Naive B cell (primary cell): Measurements from ENCODE around the gene TMEM131L. TPM values are rescaled to one million over a fixed set of nuclear protein-coding genes. Genes with fewer than 3 reads are reported as not detected.
A peak's percentile ranks its signal among the peaks of the same experiment; 100 is the strongest.

Experiments
- ATAC-seq, 2 donors: fragments of 150-1000 bp; cut with Tn5 transposase; 2 replicates each; pipeline ENCODE4 v1.10.0; 2021; ENCODE audit warnings: low read depth in 2 of 2, mild to moderate bottlenecking in 2 of 2, moderate library complexity in 2 of 2
- DNase-seq: peaks from one replicate; pipeline ENCODE4 v3.0.0; 2022
- H3K27ac Mint-ChIP-seq, 6 donors: one replicate each; pipeline ENCODE4 v1.8.0; 2020 to 2022; ENCODE audit warnings: mild to moderate bottlenecking in 6 of 6, mixed read lengths in 6 of 6, moderate library complexity in 5 of 6, inconsistent platforms in 2 of 6
- H3K27me3 Mint-ChIP-seq, 3 donors: one replicate each; pipeline ENCODE4 v1.8.0; 2021 to 2022; ENCODE audit warnings: mixed read lengths in 3 of 3, mild to moderate bottlenecking in 1 of 3
- H3K36me3 Mint-ChIP-seq, 2 donors: one replicate each; pipeline ENCODE4 v1.8.0; 2020 to 2022; ENCODE audit warnings: mixed read lengths in 2 of 2, inconsistent platforms in 1 of 2, mild to moderate bottlenecking in 1 of 2
- H3K4me1 Mint-ChIP-seq, 3 donors: one replicate each; pipeline ENCODE4 v1.8.0; 2020 to 2022; ENCODE audit warnings: mixed read lengths in 3 of 3, inconsistent platforms in 1 of 3, mild to moderate bottlenecking in 1 of 3, moderate library complexity in 1 of 3
- H3K4me3 Mint-ChIP-seq, 8 donors: one replicate each; pipeline ENCODE4 v1.8.0; 2020 to 2022; ENCODE audit warnings: mild to moderate bottlenecking in 8 of 8, mixed read lengths in 8 of 8, moderate library complexity in 8 of 8, inconsistent platforms in 2 of 8
- H3K9me3 Mint-ChIP-seq, 7 donors: one replicate each; pipeline ENCODE4 v1.8.0; 2020 to 2022; ENCODE audit warnings: mixed read lengths in 7 of 7, mild to moderate bottlenecking in 5 of 7, inconsistent platforms in 2 of 7, moderate library complexity in 1 of 7
- polyA plus RNA-seq, 6 donors: library from polyadenylated mRNA; unstranded; fragments of 300-500 nt; fragmentation: Illumina TruSeq; gene quantifications; one replicate each; pipeline ENCODE4 v1.2.3, GENCODE V29; 2021; ENCODE audit warnings: low read depth in 6 of 6

TMEM131L gene
- polyA plus RNA-seq, 6 donors from 2014 or later, result 52.2 to 86.7 (median 68.1) TPM

- peak overlapping the region in 5 of 6 donors; percentile 31 to 87 (median 73) for H3K27ac Mint-ChIP-seq
- no peaks in the 10 kb centered on the region for H3K9me3 Mint-ChIP-seq
- DNase-seq (no peak), ATAC-seq (no peak)
- H3K4me3 Mint-ChIP-seq, result no peak overlapping the region
- H3K36me3 Mint-ChIP-seq, result peaks cover 37 to 45% of the 10 kb centered on the region in 2 donors
- peaks cover 0 to 17% (median 13%) of the 10 kb centered on the region in 3 donors for H3K4me1 Mint-ChIP-seq
- no peaks in the 10 kb centered on the region for H3K27me3 Mint-ChIP-seq
Observed at GRCh38 chr4:153628796-153629315, 162.7 kb downstream of the TMEM131L start.

- H3K4me3 Mint-ChIP-seq, result no peak overlapping the region
- ATAC-seq (no peak), DNase-seq (no peak)
- H3K9me3 Mint-ChIP-seq, result no peaks in the 10 kb centered on the region
- H3K4me1 Mint-ChIP-seq, result peaks cover 0 to 17% (median 13%) of the 10 kb centered on the region in 3 donors
- peak overlapping the region in 2 of 6 donors; percentile 73 to 82 for H3K27ac Mint-ChIP-seq
- no peaks in the 10 kb centered on the region for H3K27me3 Mint-ChIP-seq
- peaks cover 45% of the 10 kb centered on the region in 2 donors for H3K36me3 Mint-ChIP-seq
Observed at GRCh38 chr4:153629776-153630175, 163.6 kb downstream of the TMEM131L start.

DNA sequence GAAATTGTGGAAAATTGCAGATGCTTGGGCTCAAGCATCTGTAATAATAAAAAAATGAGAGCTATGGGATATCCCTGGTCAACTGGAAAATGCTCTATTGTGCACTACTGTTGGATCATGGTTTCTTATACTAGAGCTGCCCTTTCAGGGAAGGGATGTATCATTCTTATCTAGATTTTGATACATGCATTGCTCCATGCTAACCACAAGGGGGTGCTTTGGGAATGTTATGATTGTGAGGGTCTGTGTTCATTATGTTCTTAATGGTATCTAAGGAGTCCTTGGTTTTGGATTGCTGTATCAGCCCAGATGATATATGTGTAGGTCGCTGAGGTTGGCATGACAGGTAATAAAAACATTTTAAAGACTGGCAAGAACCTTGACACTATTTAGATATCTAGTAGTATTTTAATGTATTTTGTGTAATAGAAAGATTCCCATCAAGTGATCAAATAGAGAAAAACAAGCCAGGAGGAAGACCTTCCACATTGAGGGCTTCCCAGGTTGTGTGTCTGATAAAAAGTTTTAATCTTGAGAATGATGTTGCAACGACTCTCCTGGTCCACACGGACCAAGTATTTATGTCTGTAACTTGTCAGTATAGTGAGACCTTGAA lies 168.7 kb downstream of the TMEM131L start:
- H3K27me3 Mint-ChIP-seq, result no peaks in the 10 kb centered on the region
- no peak overlapping the region for H3K4me3 Mint-ChIP-seq
- H3K27ac Mint-ChIP-seq, result peak overlapping the region in 3 of 6 donors; percentile 10 to 63 (median 26)
- peaks cover 32 to 40% of the 10 kb centered on the region in 2 donors for H3K36me3 Mint-ChIP-seq
- ATAC-seq (peak in 1 of 2 donors; percentile 52), DNase-seq (peak; percentile 7)
- H3K4me1 Mint-ChIP-seq, result peaks cover 10 to 14% (median 11%) of the 10 kb centered on the region in 3 donors
- no peaks in the 10 kb centered on the region for H3K9me3 Mint-ChIP-seq

- no peaks in the 10 kb centered on the region for H3K9me3 Mint-ChIP-seq
- DNase-seq (no peak), ATAC-seq (no peak)
- H3K27me3 Mint-ChIP-seq, result no peaks in the 10 kb centered on the region
- no peak overlapping the region for H3K4me3 Mint-ChIP-seq
- H3K36me3 Mint-ChIP-seq, result peaks cover 30 to 37% of the 10 kb centered on the region in 2 donors
- peaks cover 12 to 16% (median 14%) of the 10 kb centered on the region in 3 donors for H3K4me1 Mint-ChIP-seq
- peak overlapping the region in 1 of 6 donors; percentile 59 for H3K27ac Mint-ChIP-seq
Observed at GRCh38 chr4:153635846-153636245, 169.7 kb downstream of the TMEM131L start.

- DNase-seq (no peak), ATAC-seq (no peak)
- Mint-ChIP-seq H3K4me3 (no peak overlapping the region), H3K27me3 (no peaks in the 10 kb centered on the region), H3K36me3 (peaks cover 28 to 30% of the 10 kb centered on the region in 2 donors), H3K27ac (no peak overlapping the region), H3K9me3 (no peaks in the 10 kb centered on the region), H3K4me1 (peaks cover 9 to 16% (median 13%) of the 10 kb centered on the region in 3 donors)
Observed at GRCh38 chr4:153637201-153637600, 171.0 kb downstream of the TMEM131L start.

GRCh38 chr4:153638011-153638410 lies 171.9 kb downstream of the TMEM131L start:
- H3K36me3 Mint-ChIP-seq, result peaks cover 21 to 30% of the 10 kb centered on the region in 2 donors
- peaks cover 9 to 18% (median 16%) of the 10 kb centered on the region in 3 donors for H3K4me1 Mint-ChIP-seq
- DNase-seq (no peak), ATAC-seq (no peak)
- H3K4me3 Mint-ChIP-seq, result no peak overlapping the region
- peak overlapping the region in 3 of 6 donors; percentile 47 to 68 (median 55) for H3K27ac Mint-ChIP-seq
- H3K27me3 Mint-ChIP-seq, result no peaks in the 10 kb centered on the region
- H3K9me3 Mint-ChIP-seq, result no peaks in the 10 kb centered on the region

- ATAC-seq (no peak), DNase-seq (no peak)
- Mint-ChIP-seq H3K36me3 (peaks cover 21 to 28% of the 10 kb centered on the region in 2 donors), H3K27ac (peak overlapping the region in 3 of 6 donors; percentile 68 to 76 (median 74)), H3K27me3 (no peaks in the 10 kb centered on the region), H3K4me3 (no peak overlapping the region), H3K4me1 (peaks cover 14 to 22% (median 22%) of the 10 kb centered on the region in 3 donors), H3K9me3 (no peaks in the 10 kb centered on the region)
Observed at GRCh38 chr4:153638999-153639398, 172.8 kb downstream of the TMEM131L start.

GRCh38 chr4:153639833-153640802 lies 174.0 kb downstream of the TMEM131L start:
- DNase-seq (no peak), ATAC-seq (no peak)
- H3K4me1 Mint-ChIP-seq, result peaks cover 14 to 22% (median 22%) of the 10 kb centered on the region in 3 donors
- peaks cover 0 to under 1% (median 0%) of the 10 kb centered on the region in 7 donors for H3K9me3 Mint-ChIP-seq
- no peaks in the 10 kb centered on the region for H3K27me3 Mint-ChIP-seq
- H3K27ac Mint-ChIP-seq, result peak overlapping the region; percentile 42 to 93 (median 69)
- peaks cover 19 to 21% of the 10 kb centered on the region in 2 donors for H3K36me3 Mint-ChIP-seq
- H3K4me3 Mint-ChIP-seq, result peak overlapping the region in 2 of 8 donors; percentile 44 to 47

GRCh38 chr4:153641532-153641931 lies 175.4 kb downstream of the TMEM131L start:
- no peak overlapping the region for H3K4me3 Mint-ChIP-seq
- peaks cover 14 to 22% (median 16%) of the 10 kb centered on the region in 3 donors for H3K4me1 Mint-ChIP-seq
- H3K27me3 Mint-ChIP-seq, result no peaks in the 10 kb centered on the region
- H3K27ac Mint-ChIP-seq, result no peak overlapping the region
- DNase-seq (no peak), ATAC-seq (no peak)
- H3K36me3 Mint-ChIP-seq, result peaks cover 6 to 8% of the 10 kb centered on the region in 2 donors
- peaks cover 0 to 2% (median 0%) of the 10 kb centered on the region in 7 donors for H3K9me3 Mint-ChIP-seq

- H3K36me3 Mint-ChIP-seq, result peaks cover 0 to under 1% of the 10 kb centered on the region in 2 donors
- H3K9me3 Mint-ChIP-seq, result peaks cover 0 to 2% (median 0%) of the 10 kb centered on the region in 7 donors
- no peaks in the 10 kb centered on the region for H3K27me3 Mint-ChIP-seq
- DNase-seq (peak; percentile 72), ATAC-seq (peak; percentile 98 to 99)
- H3K4me3 Mint-ChIP-seq, result no peak overlapping the region
- H3K4me1 Mint-ChIP-seq, result peaks cover 16 to 25% (median 21%) of the 10 kb centered on the region in 3 donors
- no peak overlapping the region for H3K27ac Mint-ChIP-seq
Observed at GRCh38 chr4:153643406-153644383, 177.5 kb downstream of the TMEM131L start.

GRCh38 chr4:153645183-153645582 lies 179.0 kb downstream of the TMEM131L start:
- Mint-ChIP-seq H3K27ac (no peak overlapping the region), H3K36me3 (no peaks in the 10 kb centered on the region), H3K4me3 (no peak overlapping the region), H3K4me1 (peaks cover 7 to 17% (median 12%) of the 10 kb centered on the region in 3 donors), H3K27me3 (no peaks in the 10 kb centered on the region), H3K9me3 (peaks cover 0 to 2% (median 0%) of the 10 kb centered on the region in 7 donors)
- ATAC-seq (no peak), DNase-seq (no peak)

GRCh38 chr4:153646261-153646660 lies 180.1 kb downstream of the TMEM131L start:
- no peak overlapping the region for H3K27ac Mint-ChIP-seq
- H3K4me3 Mint-ChIP-seq, result no peak overlapping the region
- H3K4me1 Mint-ChIP-seq, result peaks cover 9 to 19% (median 14%) of the 10 kb centered on the region in 3 donors
- no peaks in the 10 kb centered on the region for H3K27me3 Mint-ChIP-seq
- no peaks in the 10 kb centered on the region for H3K36me3 Mint-ChIP-seq
- no peak for DNase-seq
- no peak for ATAC-seq
- peaks cover 0 to 2% (median 0%) of the 10 kb centered on the region in 7 donors for H3K9me3 Mint-ChIP-seq
